ENCODE results near the gene SGCE. TPM values are rescaled to one million over a fixed set of nuclear protein-coding genes. Genes with fewer than 3 reads are reported as not detected.

Gene SGCE
- total RNA-seq, 1 experiment from 2014 or later, result 19.0 TPM

DNA sequence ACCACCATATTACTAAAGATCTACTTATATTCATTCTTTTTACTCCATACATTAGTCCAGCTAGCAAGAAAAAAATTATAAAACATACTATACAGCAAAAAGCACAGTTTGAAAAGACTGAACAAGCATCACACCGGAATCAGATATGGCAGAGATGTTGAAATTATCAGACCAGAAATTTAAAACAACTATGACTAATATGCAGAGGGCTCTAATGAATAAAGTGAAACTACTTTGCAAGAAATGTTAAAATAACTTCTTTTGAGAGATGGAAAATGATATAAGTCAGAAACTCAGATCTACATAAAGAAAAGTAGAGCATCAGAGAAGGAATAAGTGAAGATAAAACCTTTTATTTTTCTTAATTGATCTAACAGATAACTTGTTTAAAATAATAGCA, 50.9 kb downstream of the SGCE start:
- Mint-ChIP-seq H3K4me1 (peaks cover 5% of the 10 kb centered on the region), H3K36me3 (peaks cover 2% of the 10 kb centered on the region; the same call in 1 of the 2 replicates), H3K27ac (no peak overlapping the region), H3K27me3 (ENCODE audit: low read depth) (no peaks in the 10 kb centered on the region), H3K9me3 (no peaks in the 10 kb centered on the region; the same call in 1 of the 2 replicates), H3K4me3 (no peak overlapping the region)
- CTCF ChIA-PET, result no interaction called here
- ATAC-seq (no peak), DNase-seq (ENCODE audit: low spot score) (no peak)
- TF ChIP-seq ATF1 (CRISPR knock-in tag; IDR thresholded peaks at IDR 0.05), result no peak
- no peak for TF ChIP-seq RELA (CRISPR knock-in tag; IDR thresholded peaks at IDR 0.05; ENCODE audit: borderline replicate concordance)
- TF ChIP-seq ZNF416 (CRISPR knock-in tag; IDR thresholded peaks at IDR 0.05), result no peak
- TF ChIP-seq JUN (CRISPR knock-in tag; IDR thresholded peaks at IDR 0.05), result no peak
- no peak for TF ChIP-seq NR3C1 (CRISPR knock-in tag; conservative IDR thresholded peaks at IDR 0.05; ENCODE audit: low read depth)
- TF ChIP-seq, protein P1, sequence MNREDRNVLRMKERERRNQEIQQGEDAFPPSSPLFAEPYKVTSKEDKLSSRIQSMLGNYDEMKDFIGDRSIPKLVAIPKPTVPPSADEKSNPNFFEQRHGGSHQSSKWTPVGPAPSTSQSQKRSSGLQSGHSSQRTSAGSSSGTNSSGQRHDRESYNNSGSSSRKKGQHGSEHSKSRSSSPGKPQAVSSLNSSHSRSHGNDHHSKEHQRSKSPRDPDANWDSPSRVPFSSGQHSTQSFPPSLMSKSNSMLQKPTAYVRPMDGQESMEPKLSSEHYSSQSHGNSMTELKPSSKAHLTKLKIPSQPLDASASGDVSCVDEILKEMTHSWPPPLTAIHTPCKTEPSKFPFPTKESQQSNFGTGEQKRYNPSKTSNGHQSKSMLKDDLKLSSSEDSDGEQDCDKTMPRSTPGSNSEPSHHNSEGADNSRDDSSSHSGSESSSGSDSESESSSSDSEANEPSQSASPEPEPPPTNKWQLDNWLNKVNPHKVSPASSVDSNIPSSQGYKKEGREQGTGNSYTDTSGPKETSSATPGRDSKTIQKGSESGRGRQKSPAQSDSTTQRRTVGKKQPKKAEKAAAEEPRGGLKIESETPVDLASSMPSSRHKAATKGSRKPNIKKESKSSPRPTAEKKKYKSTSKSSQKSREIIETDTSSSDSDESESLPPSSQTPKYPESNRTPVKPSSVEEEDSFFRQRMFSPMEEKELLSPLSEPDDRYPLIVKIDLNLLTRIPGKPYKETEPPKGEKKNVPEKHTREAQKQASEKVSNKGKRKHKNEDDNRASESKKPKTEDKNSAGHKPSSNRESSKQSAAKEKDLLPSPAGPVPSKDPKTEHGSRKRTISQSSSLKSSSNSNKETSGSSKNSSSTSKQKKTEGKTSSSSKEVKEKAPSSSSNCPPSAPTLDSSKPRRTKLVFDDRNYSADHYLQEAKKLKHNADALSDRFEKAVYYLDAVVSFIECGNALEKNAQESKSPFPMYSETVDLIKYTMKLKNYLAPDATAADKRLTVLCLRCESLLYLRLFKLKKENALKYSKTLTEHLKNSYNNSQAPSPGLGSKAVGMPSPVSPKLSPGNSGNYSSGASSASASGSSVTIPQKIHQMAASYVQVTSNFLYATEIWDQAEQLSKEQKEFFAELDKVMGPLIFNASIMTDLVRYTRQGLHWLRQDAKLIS (CRISPR knock-in tag; IDR thresholded peaks at IDR 0.05; ENCODE audit: borderline replicate concordance), result no peak
- TF ChIP-seq FOXP1 (CRISPR knock-in tag; IDR thresholded peaks at IDR 0.05; ENCODE audit: borderline replicate concordance), result no peak
- no peak for TF ChIP-seq E2F1 (CRISPR knock-in tag; IDR thresholded peaks at IDR 0.05)
- TF ChIP-seq SOX15 (CRISPR knock-in tag; IDR thresholded peaks at IDR 0.05), result no peak
- TF ChIP-seq OVOL2 (CRISPR knock-in tag; IDR thresholded peaks at IDR 0.05; ENCODE audit: borderline replicate concordance), result no peak
- TF ChIP-seq, protein P2, sequence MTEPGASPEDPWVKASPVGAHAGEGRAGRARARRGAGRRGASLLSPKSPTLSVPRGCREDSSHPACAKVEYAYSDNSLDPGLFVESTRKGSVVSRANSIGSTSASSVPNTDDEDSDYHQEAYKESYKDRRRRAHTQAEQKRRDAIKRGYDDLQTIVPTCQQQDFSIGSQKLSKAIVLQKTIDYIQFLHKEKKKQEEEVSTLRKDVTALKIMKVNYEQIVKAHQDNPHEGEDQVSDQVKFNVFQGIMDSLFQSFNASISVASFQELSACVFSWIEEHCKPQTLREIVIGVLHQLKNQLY (CRISPR knock-in tag; IDR thresholded peaks at IDR 0.05), result no peak
- TF ChIP-seq, protein P3, sequence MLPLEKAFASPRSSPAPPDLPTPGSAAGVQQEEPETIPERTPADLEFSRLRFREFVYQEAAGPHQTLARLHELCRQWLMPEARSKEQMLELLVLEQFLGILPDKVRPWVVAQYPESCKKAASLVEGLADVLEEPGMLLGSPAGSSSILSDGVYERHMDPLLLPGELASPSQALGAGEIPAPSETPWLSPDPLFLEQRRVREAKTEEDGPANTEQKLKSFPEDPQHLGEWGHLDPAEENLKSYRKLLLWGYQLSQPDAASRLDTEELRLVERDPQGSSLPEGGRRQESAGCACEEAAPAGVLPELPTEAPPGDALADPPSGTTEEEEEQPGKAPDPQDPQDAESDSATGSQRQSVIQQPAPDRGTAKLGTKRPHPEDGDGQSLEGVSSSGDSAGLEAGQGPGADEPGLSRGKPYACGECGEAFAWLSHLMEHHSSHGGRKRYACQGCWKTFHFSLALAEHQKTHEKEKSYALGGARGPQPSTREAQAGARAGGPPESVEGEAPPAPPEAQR (CRISPR knock-in tag; IDR thresholded peaks at IDR 0.05), result no peak
- TF ChIP-seq USF1 (CRISPR knock-in tag; IDR thresholded peaks at IDR 0.05), result no peak
- POLR2A ChIA-PET, result no interaction called here

DNA sequence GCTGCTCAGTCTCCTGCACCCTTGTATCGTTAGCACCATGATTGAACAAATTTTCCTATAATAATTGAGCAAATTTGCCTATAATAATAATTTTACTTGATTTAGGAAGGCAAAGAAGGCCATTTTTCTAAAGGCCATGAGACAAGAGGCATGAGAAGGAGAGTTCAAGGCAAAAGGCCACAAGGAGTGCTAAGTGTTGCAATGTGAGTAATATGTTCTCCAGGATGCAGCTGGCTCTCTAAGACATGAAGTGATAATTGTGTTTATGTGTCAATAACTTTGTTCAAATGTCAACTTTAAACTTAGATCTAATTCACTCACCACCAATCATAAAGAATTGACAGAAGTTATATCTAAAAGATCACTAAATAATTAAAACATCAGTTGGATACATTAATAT, 53.8 kb downstream of the SGCE start:
- ChIA-PET POLR2A (no interaction called here), CTCF (no interaction called here)
- Mint-ChIP-seq H3K36me3 (peaks cover 8% of the 10 kb centered on the region; the same call in 1 of the 2 replicates), H3K9me3 (no peaks in the 10 kb centered on the region; the same call in 1 of the 2 replicates), H3K27ac (no peak overlapping the region), H3K27me3 (ENCODE audit: low read depth) (no peaks in the 10 kb centered on the region), H3K4me1 (peaks cover 5% of the 10 kb centered on the region), H3K4me3 (no peak overlapping the region)
- ATAC-seq, result no peak
- no peak for DNase-seq (ENCODE audit: low spot score)
- TF ChIP-seq STAT6 (CRISPR knock-in tag; conservative IDR thresholded peaks at IDR 0.05; ENCODE audit: low read depth) (no peak), IRF2 (CRISPR knock-in tag; IDR thresholded peaks at IDR 0.05; ENCODE audit: borderline replicate concordance, low read depth) (no peak), FOXP4 (CRISPR knock-in tag; IDR thresholded peaks at IDR 0.05) (no peak), SP1 (CRISPR knock-in tag; conservative IDR thresholded peaks at IDR 0.05) (no peak)
- TF ChIP-seq, protein P4, sequence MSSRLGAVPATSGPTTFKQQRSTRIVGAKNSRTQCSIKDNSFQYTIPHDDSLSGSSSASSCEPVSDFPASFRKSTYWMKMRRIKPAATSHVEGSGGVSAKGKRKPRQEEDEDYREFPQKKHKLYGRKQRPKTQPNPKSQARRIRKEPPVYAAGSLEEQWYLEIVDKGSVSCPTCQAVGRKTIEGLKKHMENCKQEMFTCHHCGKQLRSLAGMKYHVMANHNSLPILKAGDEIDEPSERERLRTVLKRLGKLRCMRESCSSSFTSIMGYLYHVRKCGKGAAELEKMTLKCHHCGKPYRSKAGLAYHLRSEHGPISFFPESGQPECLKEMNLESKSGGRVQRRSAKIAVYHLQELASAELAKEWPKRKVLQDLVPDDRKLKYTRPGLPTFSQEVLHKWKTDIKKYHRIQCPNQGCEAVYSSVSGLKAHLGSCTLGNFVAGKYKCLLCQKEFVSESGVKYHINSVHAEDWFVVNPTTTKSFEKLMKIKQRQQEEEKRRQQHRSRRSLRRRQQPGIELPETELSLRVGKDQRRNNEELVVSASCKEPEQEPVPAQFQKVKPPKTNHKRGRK (CRISPR knock-in tag; IDR thresholded peaks at IDR 0.05; ENCODE audit: borderline replicate concordance), result no peak

All from WTC11 (cell line).